GM21515 (cell line): ENCODE data around the gene HSPBAP1.
A peak's percentile ranks its signal among the peaks of the same experiment; 100 is the strongest.
"Not testable (repeated sequence)": the region's sequence is repeated elsewhere in the genome, so short reads cannot be mapped to it uniquely, and the experiment has no call there.

Experiments used
- ATAC-seq: cut with Tn5 transposase; IDR thresholded peaks from one replicate; pipeline ENCODE4 v1.9.1; 2021; ENCODE audit not compliant: unreplicated experiment

The HSPBAP1 gene

DNA sequence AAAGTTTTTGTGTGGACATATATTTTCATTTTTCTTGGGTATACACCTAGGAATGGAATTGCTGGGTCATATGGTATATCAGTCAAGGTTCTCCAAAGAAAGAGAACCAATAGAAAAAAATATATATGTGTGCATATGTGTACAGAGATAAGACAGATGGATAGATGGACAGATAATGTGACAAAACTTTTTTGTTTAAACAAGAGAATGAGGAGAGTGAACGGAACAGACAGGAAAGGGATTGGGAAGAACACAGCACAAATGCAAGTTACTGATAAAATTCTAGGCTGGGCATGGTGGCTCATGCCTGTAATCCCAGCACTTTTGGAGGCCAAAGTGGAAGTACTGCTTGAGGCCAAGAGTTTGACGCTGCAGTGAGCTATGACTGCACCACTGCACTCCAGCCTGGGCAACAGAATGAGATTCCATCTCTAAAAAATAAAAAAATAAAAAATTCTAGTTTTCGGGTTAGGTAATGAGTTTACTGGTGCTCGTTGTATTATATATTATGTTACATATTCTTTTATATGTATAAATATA is 50.0 kb downstream of the HSPBAP1 start:
- no peak for ATAC-seq

DNA sequence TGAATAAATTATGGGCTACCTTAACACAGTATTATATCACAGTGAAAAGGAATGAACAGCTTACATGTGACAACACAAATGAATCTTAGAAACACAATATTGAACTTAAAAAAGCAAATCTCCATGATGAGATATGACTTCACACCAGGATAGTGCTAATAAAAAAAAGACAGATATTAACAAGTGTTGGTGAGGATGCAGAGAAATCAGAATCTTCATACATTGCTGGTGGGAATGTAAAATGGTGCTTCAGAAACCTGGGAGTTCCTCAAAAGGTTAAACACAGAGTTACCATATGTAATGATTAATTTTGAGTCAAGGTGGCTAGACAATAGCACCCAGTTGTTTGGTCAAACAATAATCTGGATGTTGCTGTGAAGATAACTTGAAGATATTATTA is 51.4 kb downstream of the HSPBAP1 start:
- no peak for ATAC-seq

DNA sequence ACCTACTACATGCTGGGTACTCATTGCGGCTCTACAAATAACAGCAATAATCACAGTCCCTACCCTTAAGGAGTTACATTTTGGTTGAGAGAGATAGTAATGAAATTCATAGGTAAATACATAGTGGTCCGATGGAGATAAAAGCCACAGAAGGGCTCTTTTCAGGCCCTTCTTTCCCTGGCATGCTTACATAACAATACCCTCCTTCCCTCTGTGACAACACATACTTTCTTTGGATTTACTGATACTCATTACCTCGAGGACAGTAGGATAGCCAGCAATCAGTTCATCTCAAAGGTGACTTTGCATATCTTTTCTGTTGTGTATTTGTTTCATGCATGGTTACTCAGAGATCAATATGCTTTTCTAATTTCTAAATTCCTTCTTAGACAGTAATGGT is 54.5 kb downstream of the HSPBAP1 start:
- ATAC-seq = no peak

DNA sequence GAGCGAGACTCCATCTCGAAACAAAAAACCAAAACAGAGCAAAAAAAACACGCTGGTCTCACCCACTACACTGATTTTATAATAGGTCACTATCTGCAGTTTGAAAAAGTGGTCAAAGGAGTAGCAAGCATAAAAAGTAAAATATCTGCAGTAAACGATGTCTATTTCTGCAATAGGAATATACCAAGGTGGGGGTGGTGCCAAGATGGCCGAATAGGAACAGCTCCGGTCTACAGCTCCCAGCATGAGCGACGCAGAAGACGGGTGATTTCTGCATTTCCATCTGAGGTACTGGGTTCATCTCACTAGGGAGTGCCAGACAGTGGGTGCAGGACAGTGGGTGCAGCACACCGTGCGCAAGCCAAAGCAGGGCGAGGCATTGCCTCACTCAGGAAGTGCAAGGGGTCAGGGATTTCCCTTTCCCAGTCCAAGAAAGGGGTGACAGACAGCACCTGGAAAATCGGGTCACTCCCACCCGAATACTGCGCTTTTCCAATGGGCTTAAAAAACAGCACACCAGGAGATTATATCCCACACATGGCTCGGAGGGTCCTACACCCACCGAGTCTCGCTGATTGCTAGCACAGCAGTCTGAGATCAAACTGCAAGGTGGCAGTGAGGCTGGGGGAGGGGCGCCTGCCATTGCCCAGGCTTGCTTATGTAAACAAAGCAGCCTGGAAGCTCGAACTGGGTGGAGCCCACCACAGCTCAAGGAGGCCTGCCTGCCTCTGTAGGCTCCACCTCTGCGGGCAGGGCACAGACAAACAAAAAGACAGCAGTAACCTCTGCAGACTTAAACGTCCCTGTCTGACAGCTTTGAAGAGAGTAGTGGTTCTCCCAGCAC is 60.7 kb downstream of the HSPBAP1 start:
- not testable (repeated sequence) for ATAC-seq

DNA sequence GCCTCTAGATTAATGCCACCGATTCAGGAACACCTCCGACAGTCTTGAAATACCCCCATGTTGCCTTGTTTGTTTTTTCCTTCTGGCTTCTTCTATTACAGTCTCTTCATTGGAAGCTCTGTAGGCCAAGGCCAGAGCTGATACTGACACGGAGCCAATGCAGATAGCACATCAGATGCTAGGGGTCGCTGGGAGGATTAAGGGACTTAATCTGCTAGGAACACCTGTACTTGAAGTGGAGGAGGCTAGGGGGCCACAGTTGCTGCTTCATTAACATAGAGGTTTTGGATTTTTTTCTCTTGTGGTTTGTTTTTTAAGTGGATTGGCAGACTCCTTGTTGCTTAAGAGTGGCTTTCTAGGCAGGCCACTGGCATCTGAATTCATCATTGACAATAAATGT is 63.4 kb downstream of the HSPBAP1 start:
- no peak for ATAC-seq

DNA sequence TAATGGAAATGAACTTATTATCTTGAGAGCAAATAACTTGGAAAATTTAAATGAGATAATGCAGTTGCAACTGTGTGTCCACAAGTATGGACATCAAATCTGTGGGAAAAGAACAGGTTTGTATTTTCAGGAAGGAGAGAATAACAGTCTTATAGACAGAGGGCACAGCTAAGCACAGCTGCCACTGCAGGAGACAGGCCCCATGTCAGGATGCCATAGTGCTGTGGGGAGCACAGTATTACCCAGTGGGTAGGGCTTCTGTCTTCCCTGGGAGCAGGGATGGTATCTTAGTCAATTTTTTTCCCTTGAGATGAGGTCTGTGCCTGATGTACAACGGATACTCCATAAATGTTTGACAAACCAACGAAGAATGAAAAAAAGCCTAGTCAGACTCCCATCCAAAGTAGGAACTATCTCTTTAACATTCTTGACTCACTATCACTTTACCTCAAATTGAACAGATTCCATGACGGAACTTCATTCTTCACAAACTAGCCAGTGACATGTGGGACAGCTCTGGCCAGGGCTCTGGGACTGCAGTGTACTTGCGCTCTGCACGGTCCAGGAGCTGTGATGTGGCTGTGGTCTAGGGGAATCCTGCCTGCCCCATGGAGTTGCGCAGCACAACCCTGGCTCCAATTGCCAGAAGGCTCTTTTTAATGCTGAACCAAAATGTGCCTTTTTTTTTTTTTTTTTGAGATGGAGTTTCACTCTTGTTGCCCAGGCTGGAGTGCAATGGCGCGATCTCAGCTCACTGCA is 64.7 kb downstream of the HSPBAP1 start:
- ATAC-seq = no peak

DNA sequence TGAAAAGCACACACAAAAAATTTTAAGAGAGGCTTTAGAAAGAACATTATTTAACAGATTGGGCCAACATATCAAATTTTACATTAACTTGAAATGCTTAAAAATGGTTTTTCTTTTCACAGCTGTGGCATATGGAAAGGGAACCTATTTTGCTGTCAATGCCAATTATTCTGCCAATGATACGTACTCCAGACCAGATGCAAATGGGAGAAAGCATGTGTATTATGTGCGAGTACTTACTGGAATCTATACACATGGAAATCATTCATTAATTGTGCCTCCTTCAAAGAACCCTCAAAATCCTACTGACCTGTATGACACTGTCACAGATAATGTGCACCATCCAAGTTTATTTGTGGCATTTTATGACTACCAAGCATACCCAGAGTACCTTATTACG is 65.4 kb downstream of the HSPBAP1 start:
- no peak for ATAC-seq

DNA sequence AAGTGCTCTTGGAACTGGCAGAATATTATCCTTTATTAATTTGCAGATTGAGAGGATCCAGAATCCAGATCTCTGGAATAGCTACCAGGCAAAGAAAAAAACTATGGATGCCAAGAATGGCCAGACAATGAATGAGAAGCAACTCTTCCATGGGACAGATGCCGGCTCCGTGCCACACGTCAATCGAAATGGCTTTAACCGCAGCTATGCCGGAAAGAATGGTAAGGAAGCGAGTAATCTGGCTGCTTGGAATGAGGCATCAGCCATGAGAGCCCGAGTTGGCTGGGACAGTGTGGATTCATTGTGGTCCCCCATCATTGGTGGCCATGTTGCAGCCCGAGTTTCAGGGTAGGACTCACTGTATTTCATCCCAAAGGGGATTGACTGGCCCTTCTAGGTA is 65.9 kb downstream of the HSPBAP1 start:
- no peak for ATAC-seq

DNA sequence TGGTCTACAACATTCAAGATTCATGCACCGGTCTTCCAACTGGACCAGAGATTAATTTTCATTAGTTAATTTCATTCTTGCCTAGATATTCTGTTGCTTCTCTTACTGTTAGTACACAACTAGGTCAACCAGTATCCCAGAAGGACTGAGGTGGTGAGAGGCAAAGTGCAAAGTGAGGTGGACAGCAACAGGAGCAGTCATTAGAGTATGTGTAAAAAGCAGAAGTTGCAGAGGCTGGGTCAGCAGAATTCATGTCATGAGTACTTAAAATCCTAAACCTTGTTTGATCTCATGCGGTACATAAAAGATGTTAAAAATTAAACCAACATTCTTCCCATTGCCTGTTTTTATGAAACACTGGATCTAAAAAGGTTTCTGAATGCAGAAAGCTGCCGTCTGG is 66.3 kb downstream of the HSPBAP1 start:
- ATAC-seq = no peak

DNA sequence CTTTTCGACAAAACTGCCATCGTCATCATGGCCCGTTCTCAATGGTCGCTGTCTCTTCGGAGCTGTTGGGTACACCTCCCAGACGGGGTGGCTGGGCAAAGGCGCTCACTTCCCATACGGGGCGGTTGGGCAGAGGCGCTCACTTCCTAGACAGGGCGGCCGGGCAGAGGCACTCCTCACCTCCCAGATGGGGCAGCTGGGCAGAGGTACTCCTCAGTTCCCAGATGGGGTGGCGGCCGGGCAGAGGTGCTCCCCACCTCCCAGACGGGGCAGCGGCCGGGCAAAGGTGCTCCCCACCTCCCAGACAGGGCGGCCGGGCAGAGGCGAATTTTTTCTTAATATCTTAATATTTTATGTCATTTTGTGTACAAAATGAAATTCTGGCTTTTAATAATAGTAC is 68.5 kb downstream of the HSPBAP1 start:
- no peak for ATAC-seq

DNA sequence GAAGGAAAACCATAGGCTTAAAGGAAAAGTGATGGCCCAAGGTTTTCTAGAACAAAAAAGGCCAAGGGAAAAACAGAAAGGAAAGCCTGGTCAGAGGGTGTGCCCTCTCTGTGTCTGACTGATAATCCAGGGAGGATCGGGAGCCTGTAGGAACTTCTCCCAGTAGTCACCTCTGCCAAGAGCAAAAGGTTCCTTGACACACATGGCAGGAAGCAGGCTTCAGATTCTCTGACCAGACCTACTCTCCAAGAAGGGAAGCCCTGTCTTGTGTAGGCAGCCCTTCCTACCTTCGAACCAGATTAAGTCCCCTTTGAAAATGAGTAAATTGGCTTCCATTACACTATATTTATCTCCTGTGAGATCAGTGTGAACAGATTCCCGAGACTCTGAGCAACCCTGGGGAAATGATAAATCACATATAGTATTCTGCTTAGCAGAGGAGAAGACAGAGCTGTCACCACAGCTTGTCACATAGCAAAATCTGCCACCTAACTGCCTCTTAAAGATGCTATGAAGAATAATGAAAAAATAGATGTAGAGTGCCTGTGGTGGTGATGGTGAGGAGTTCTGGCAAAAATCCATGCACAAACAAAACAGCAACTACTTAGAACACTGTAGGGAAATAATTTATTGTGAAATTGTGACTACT is 74.2 kb downstream of the HSPBAP1 start:
- ATAC-seq = no peak

DNA sequence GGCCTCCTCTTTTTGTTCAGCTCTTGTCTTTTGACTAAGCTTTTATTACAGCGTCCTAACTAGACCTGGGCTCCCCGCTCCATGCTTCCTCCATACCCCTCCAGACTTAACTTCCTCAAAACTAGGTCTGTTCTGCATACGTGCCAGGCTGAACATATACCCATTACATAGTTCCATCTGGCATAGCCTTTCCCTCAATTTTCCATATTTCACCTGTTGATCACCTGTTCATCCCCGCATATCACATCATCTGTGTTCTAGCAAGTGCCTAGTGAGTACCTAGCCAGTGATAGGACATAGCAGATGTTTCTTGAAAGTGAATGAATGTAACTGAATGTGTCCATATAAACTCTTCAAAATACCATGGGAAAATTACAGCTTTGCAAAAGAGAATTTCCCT is 77.0 kb downstream of the HSPBAP1 start:
- no peak for ATAC-seq

DNA sequence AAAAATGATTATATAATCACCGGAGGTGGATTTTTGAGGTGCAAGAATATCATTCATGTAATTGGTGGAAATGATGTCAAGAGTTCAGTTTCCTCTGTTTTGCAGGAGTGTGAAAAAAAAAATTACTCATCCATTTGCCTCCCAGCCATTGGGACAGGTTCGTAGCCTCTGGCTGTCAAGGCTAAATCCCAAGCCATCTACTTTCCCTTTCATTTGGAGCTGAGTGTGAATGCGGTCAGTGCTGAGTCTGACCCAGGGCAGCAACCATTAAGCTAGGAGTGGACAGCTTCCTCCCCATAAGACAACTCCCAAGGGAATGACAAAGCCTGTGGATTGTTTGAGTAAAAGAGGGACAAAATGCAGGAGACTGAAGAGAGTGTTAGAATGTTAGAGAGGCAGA is 79.4 kb downstream of the HSPBAP1 start:
- ATAC-seq = no peak

DNA sequence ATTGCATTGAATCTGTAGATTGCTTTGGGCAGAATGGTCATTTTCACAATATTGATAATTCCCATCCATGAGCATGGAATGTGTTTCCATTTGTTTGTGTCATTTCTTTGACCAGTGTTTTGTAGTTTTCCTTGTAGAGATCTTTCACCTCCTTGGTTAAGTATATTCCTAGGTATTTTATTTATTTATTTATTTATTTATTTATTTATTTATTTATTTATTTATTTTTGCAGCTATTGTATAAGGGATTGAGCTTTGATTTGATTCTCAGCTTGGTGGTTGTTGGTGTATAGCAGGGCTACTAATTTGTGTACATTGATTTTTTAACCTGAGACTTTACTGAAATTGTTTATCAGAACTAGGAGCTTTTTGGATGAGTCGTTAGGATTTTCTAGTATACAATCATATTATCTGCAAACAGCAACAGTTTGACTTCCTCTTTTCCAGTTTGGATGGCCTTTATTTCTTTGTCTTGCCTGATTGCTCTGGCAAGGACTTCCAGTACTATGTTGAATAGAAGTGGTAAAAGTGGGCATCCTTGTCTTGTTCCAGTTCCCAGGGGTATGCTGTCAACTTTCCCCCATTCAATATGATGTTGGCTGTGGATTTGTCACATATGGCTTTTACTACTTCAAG is 82.9 kb downstream of the HSPBAP1 start:
- ATAC-seq = not testable (repeated sequence)

DNA sequence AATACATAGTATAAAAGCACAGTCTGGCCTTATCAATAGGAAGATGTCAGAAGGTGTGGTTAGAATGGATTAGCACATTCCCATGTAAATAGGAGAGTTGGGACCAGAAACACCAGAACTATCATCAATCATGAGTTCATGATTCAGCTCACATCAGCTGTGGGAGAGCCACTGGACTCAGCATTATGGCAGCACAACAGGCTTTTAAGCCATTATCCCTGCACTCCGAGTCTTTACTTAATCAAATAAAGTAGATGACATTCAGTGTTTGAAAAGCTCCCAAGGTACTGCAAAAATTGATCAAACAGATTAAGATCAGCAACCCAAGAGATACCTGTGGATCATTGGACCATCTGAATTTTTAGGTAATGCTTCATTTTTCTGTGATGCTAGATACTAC is 88.3 kb downstream of the HSPBAP1 start:
- no peak for ATAC-seq

DNA sequence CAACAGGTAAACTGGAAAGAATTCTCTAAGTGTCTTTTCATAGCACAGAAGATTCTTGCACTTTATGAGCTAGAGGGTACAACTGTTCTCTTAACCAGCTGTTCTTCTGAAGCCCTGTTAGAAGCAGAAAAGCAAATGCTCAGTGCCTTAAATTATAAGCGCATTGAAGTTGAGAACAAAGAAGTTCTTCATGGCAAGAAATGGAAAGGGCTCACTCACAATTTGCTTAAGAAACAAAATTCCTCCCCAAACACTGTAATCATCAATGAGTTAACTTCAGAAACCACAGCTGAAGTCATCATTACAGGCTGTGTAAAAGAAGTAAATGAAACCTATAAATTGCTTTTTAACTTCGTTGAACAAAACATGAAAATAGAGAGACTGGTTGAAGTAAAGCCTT is 93.4 kb downstream of the HSPBAP1 start:
- no peak for ATAC-seq

DNA sequence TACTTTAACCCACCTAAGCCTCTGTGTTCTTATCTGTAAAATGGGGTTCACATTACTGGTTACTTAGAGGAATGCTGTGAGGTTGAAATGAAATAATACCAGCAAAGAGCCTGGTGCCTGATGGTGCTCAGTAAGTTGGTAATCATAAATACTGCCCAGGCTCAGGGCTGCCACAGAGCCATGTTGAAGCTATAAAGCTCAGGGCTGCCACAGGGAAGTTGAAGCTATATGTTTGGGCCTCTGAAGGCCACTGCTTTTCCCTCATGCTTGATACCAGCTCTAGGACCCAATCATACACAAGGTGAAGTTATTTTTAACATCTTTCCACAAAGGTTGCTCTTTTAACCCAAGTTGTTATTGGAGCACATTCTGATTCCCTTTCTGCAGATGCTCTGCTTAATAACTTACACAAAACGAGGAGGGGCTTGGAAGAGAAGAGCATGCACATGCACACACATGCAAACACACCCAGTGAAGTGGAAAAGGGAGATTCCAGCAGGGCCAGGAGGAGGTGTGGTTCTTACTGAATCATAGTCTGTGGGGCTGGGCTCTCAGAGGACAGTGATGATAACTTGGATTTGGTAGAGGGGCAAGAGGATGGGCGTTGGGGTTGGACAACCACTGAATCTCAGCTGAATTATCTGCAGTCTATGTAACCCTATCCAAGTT is 95.5 kb downstream of the HSPBAP1 start:
- peak; percentile 66 for ATAC-seq

DNA sequence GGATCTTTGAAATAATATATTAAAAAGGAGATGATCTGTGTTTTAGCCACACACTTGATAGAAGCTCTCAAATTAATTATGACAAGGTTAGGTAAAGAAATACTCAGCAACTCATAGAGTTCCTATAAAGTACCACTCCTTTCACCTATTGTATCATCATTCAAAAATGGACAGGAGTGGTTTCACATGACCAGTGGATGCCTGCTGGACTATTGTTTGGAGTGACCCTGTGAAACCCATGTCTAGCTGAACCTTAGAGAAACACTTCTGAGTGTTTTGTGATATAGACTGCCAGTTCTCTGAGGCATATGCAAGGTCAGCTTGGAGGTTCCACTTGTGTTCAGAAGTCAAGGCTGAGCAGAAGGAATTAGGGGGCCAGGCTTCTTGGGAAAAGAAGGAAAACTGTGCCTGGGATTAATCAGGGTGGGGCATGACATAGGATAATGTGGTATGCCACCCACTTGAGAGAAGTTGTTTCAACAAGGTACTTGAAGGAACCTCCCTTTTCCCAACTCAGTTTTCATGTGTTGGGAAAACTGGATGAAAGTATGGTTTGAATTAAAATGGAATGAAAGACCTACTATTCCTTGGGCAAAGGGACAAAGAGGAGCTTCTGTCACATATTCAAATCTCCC is 97.6 kb downstream of the HSPBAP1 start:
- no peak for ATAC-seq

DNA sequence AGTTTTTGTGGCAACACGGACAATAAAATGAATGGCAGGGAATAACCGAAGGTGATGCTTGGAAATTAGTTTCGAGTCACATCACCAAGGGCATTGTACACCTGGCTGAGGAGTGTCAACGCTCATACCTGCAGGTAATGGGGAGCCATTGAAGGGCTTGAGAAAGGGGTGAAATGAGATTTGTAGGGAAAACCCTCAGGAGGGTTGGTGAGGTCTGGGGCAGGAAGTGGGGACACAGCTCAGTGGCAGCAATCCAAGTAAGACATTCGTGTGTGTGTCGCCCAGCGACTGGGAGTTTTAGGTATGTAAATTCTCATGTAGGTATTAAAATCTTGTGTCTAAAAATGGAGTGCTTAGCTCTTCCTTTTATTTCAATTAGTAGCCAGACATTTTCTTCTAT is 98.7 kb downstream of the HSPBAP1 start:
- ATAC-seq = no peak

DNA sequence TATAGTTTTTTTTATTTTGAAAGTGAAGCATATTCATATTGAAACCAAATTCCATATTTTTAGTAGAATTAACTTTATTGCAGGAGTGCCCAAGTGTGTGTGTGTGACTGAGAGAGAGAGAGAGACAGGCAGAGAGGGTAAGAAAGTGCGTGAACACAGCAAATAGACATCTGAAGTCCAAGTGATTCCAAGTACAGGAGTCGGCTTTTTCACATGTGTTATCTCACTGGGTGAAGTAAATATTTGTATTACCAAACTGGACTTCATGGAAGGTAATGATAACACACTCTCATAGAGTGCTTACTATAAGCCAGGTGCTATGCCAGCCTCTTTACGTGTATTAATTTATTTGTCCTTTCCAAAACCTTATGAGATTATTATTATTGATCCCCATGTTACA is 101.0 kb downstream of the HSPBAP1 start:
- ATAC-seq = no peak
